Stimulated activated naive CD8-positive, alpha-beta T cell treated with anti-CD3 and anti-CD28 coated beads, Interleukin-15, amount 100 ng/mL, for 72 hours (primary cell): Measurements from ENCODE around the gene ZNF536.
"Not testable (repeated sequence)": the region's sequence is repeated elsewhere in the genome, so short reads cannot be mapped to it uniquely, and the experiment has no call there.

Experiments
- ATAC-seq: fragments of 150-1000 bp; cut with Tn5 transposase; 2 replicates; pipeline ENCODE4 v1.10.0; 2021; ENCODE audit warnings: mild to moderate bottlenecking, moderate library complexity
- DNase-seq, 2 donors: peaks; one replicate each; pipeline ENCODE4 v3.0.0; 2021 to 2022
- H3K27ac Mint-ChIP-seq, 2 donors: one replicate each; pipeline ENCODE4 v1.8.0; 2022; ENCODE audit warnings: mild to moderate bottlenecking in 2 of 2, mixed read lengths in 2 of 2, moderate library complexity in 2 of 2
- H3K27me3 Mint-ChIP-seq: one replicate; pipeline ENCODE4 v1.8.0; 2022; ENCODE audit warnings: mixed read lengths
- H3K4me1 Mint-ChIP-seq: one replicate; pipeline ENCODE4 v1.8.0; 2022; ENCODE audit warnings: mild to moderate bottlenecking, mixed read lengths
- H3K4me3 Mint-ChIP-seq, 2 donors: one replicate each; pipeline ENCODE4 v1.8.0; 2022; ENCODE audit warnings: mild to moderate bottlenecking in 2 of 2, mixed read lengths in 2 of 2, moderate library complexity in 1 of 2
- H3K9me3 Mint-ChIP-seq, 2 donors: one replicate each; pipeline ENCODE4 v1.8.0; 2022; ENCODE audit warnings: mixed read lengths in 2 of 2

The ZNF536 gene

DNA sequence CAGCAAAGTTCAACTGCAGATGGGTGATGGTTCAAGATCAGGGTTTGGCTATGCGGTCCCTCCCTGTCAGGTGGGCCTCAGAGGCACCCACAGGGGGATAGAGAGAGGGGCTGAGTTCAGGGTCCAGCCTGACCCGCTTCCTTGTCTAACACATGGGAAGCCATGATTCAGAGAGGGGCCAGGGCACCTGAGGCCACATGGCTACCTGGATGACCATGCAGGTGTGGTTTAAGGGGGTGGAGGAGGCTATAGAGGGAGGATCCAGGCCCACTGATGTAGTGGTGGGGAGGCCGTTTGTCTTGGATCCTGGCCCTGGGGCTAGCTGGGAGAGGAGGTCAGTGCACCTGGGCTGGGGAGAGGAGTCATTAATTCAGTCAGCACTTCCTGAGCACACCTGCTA is 56.7 kb downstream of the ZNF536 start:
- ATAC-seq (no peak), DNase-seq (no peak)
- no peak overlapping the region for H3K4me3 Mint-ChIP-seq
- no peaks in the 10 kb centered on the region for H3K4me1 Mint-ChIP-seq
- H3K27me3 Mint-ChIP-seq, result peaks cover 8% of the 10 kb centered on the region
- H3K27ac Mint-ChIP-seq, result peak overlapping the region in 1 of 2 donors; percentile 21
- peaks cover 0 to 8% of the 10 kb centered on the region in 2 donors for H3K9me3 Mint-ChIP-seq

DNA sequence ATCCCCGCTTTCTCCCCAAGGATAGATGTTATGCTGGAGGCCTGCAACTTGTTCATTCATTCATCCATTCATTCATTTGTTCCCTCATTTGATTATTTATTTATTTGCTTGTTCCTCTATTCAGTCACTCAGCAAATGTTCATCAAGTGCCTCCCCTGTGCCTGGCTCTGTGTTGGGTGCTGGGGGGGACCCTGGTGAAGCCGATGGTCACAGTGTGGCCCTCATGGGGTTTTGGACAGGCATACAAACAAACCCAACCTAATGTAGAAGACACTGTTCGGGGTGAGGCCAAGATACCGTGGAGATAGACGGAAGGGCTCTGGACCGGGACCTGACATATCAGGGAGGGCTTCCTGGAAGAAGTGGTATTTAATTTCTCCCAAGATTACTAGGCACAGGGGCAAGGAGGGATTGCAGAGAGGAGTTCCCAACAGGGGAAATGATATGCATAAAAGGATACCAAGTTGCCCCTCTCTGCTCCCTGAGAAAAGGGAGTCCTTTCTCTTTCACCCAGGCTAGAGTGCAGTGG is 58.1 kb downstream of the ZNF536 start:
- Mint-ChIP-seq H3K27ac (no peak overlapping the region), H3K4me1 (no peaks in the 10 kb centered on the region), H3K9me3 (no peaks in the 10 kb centered on the region), H3K27me3 (no peaks in the 10 kb centered on the region), H3K4me3 (no peak overlapping the region)
- ATAC-seq (no peak), DNase-seq (no peak)

DNA sequence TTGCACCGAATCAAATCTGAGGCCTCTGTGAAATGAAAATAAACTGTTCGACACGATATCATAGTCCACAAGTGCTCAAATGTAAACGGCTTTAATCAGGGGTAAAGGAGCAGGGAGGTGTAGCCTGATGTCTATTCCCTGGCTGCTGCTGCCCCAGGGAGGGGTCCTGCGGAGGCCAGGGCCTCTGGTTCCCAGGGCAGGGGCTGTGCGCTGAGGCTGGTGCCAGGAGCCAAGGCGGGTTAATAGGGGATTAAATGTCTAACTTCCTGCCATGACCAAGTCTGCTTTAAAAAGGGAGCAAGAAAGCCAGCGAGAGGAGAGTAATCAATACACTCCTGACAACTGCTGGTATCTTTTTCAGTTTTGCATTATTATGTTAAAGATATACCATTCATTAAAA is 59.4 kb downstream of the ZNF536 start:
- no peak overlapping the region for H3K4me3 Mint-ChIP-seq
- no peaks in the 10 kb centered on the region for H3K27me3 Mint-ChIP-seq
- no peaks in the 10 kb centered on the region for H3K4me1 Mint-ChIP-seq
- ATAC-seq (no peak), DNase-seq (no peak)
- H3K27ac Mint-ChIP-seq, result no peak overlapping the region
- H3K9me3 Mint-ChIP-seq, result no peaks in the 10 kb centered on the region

DNA sequence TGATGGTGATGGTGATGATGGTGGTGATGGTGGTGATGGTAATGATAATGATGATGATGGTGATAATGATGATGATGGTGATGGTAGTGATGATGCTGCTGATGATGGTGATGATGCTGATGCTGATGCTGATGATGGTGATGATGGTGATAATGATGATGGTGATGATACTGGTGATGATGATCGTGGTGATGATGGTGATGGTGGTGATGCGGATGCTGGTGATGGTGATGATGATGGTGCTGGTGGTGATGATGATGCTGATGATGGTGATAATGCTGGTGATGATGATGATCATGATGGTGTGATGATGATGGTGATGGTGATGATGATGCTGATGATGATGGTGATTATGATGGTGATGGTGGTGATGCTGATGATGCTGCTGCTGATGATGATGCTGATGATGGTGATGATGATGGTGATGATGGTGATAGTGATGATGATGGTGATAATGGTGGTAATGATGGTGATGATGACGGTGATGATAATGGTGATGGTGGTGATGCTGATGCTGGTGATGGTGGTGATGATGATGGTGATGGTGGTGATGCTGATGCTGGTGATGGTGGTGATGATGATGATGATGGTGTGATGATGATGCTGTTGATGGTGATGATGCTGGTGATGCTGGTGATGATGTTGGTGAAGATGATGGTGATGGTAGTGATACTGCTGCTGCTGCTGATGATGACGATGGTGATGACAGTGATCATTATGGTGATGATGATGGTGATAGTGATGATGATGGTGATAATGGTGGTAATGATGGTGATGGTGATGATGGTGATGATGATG is 62.8 kb downstream of the ZNF536 start:
- Mint-ChIP-seq H3K4me1 (no peaks in the 10 kb centered on the region), H3K27me3 (no peaks in the 10 kb centered on the region), H3K4me3 (no peak overlapping the region), H3K9me3 (no peaks in the 10 kb centered on the region), H3K27ac (no peak overlapping the region)
- DNase-seq, result no peak
- no peak for ATAC-seq

DNA sequence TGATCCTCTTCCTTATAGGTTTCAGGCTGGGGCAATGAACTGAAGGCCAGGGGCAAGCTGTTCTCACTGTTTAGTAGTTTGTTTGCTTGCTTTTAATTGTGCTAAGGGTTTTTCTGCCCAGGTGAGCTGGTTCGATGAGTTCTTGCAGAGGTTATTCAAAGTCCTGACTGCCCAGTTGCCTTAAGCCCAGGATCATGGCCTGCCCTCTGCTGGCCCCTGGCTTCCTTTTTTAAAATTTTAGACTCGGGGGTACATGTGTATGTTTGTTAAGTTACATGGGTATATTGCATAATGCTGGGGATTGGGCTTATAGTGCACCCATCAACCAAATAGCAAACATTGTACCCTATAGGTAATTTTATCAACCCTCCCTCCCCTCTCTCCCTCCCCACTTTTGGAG is 65.7 kb downstream of the ZNF536 start:
- no peak overlapping the region for H3K4me3 Mint-ChIP-seq
- DNase-seq (no peak), ATAC-seq (no peak)
- H3K27ac Mint-ChIP-seq, result no peak overlapping the region
- H3K27me3 Mint-ChIP-seq, result no peaks in the 10 kb centered on the region
- H3K9me3 Mint-ChIP-seq, result no peaks in the 10 kb centered on the region
- H3K4me1 Mint-ChIP-seq, result no peaks in the 10 kb centered on the region

DNA sequence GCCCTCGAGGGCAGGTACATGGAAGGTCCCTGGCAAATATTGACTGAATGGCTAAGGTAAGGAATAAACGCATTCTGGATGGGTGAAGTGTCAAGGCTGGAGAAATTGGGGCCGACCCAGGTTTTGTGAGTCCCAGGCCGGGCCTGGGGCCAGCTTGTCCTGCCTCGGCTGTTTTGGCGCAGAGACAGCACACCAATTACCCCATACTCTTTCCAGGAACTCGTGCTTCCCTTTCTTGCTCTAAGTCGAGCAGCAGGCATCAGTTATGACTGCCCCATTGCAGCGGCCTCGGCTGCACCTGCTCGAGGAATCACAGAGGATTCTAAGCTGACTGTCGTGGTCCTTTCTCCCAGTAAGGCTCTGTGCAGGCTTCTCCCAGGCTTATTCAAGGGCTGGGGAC is 67.1 kb downstream of the ZNF536 start:
- Mint-ChIP-seq H3K4me3 (no peak overlapping the region), H3K4me1 (no peaks in the 10 kb centered on the region), H3K27me3 (no peaks in the 10 kb centered on the region), H3K9me3 (no peaks in the 10 kb centered on the region), H3K27ac (no peak overlapping the region)
- DNase-seq (no peak), ATAC-seq (no peak)

DNA sequence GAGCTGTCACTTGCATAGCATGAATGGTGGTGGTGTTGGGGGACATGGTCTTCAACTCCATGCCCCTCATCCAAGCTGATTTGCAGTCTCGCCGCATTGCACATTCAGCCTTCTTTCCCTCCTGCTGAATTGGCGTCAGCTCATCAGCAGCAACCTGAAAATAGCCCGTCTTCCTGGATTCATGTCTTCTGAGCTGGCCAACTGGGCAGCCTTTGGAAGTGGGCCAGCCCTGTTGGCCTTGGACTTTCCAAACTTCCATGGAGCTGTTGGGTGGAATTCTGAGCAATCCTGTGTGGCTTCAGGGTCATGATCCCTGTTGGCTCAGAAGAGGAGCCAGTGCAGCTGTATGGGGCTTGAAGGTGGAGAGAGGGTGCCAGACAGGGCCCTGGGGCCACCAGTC is 68.8 kb downstream of the ZNF536 start:
- H3K9me3 Mint-ChIP-seq, result no peaks in the 10 kb centered on the region
- no peak overlapping the region for H3K4me3 Mint-ChIP-seq
- ATAC-seq (no peak), DNase-seq (no peak)
- H3K4me1 Mint-ChIP-seq, result no peaks in the 10 kb centered on the region
- H3K27me3 Mint-ChIP-seq, result no peaks in the 10 kb centered on the region
- H3K27ac Mint-ChIP-seq, result no peak overlapping the region

DNA sequence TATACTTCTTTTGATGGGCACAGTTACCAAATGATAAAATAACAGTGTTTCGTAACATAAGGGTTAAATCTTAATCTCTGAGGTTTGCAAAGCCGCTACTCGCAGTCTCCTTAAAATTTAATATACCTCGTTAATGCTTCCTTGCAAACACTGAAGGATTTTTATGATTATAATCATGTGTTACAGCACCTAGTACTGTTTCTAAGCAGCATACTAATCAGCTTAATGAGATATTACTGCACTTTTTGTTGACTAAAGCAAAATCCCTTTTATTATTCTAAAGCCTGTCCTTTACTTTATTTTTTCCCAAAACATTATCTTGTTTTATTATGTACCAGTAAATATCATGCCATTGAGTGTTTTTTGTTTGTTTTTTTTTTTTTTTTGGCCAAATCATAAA is 70.5 kb downstream of the ZNF536 start:
- Mint-ChIP-seq H3K27ac (no peak overlapping the region), H3K9me3 (no peaks in the 10 kb centered on the region), H3K4me1 (no peaks in the 10 kb centered on the region), H3K27me3 (no peaks in the 10 kb centered on the region), H3K4me3 (no peak overlapping the region)
- ATAC-seq, result no peak
- no peak for DNase-seq

DNA sequence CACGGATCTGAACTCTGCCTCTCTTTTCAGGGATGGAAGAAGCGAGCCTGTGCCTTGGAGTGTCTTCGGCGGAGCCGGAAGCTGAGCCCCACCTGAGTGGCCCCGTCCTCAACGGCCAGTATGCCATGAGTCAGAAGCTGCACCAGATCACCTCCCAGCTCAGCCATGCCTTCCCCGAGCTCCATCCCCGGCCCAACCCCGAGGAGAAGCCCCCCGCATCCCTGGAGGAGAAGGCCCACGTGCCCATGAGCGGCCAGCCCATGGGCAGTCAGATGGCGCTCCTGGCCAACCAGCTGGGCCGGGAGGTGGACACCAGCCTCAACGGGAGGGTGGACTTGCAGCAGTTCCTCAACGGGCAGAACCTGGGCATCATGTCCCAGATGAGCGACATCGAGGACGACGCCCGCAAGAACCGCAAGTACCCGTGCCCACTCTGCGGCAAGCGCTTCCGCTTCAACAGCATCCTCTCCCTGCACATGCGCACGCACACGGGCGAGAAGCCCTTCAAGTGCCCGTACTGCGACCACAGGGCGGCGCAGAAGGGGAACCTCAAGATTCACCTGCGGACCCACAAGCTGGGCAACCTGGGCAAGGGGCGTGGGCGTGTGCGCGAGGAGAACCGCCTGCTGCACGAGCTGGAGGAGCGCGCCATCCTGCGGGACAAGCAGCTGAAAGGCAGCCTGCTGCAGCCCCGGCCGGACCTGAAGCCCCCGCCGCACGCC is 71.5 kb downstream of the ZNF536 start:
- no peak for ATAC-seq
- no peak overlapping the region for H3K27ac Mint-ChIP-seq

DNA sequence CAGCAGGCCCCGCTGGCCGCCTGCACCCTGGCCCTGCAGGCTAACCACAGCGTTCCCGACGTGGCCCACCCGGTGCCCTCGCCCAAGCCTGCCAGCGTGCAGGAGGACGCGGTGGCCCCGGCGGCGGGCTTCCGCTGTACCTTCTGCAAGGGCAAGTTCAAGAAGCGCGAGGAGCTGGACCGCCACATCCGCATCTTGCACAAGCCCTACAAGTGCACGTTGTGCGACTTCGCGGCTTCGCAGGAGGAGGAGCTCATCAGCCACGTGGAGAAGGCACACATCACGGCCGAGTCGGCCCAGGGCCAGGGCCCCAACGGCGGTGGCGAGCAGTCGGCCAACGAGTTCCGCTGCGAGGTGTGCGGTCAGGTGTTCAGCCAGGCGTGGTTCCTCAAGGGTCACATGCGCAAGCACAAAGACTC is 72.1 kb downstream of the ZNF536 start:
- ATAC-seq, result no peak
- H3K27ac Mint-ChIP-seq, result no peak overlapping the region
- H3K27me3 Mint-ChIP-seq, result peaks cover 7% of the 10 kb centered on the region
- H3K4me3 Mint-ChIP-seq, result no peak overlapping the region
- H3K9me3 Mint-ChIP-seq, result no peaks in the 10 kb centered on the region
- no peak for DNase-seq
- H3K4me1 Mint-ChIP-seq, result no peaks in the 10 kb centered on the region

More for the DNA sequence above, 71.5 kb downstream of the ZNF536 start:
- peaks cover 1% of the 10 kb centered on the region for H3K27me3 Mint-ChIP-seq
- H3K4me1 Mint-ChIP-seq, result no peaks in the 10 kb centered on the region
- no peak for DNase-seq
- no peak overlapping the region for H3K4me3 Mint-ChIP-seq
- no peaks in the 10 kb centered on the region for H3K9me3 Mint-ChIP-seq

DNA sequence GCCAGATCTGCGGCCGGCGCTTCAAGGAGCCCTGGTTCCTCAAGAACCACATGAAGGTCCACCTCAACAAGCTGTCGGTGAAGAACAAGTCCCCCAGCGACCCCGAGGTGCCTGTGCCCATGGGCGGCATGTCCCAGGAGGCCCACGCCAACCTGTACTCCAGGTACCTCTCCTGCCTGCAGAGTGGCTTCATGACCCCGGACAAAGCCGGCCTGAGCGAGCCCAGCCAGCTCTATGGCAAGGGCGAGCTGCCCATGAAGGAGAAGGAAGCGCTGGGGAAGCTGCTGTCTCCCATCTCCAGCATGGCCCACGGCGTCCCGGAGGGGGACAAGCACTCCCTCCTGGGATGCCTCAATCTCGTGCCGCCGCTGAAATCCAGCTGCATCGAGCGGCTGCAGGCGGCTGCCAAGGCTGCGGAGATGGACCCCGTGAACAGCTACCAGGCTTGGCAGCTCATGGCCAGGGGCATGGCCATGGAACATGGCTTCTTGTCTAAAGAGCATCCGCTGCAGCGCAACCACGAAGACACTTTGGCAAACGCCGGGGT is 72.6 kb downstream of the ZNF536 start:
- Mint-ChIP-seq H3K4me1 (peaks cover under 1% of the 10 kb centered on the region), H3K4me3 (no peak overlapping the region), H3K27me3 (peaks cover 9% of the 10 kb centered on the region), H3K9me3 (no peaks in the 10 kb centered on the region), H3K27ac (no peak overlapping the region)
- ATAC-seq (no peak), DNase-seq (no peak)

DNA sequence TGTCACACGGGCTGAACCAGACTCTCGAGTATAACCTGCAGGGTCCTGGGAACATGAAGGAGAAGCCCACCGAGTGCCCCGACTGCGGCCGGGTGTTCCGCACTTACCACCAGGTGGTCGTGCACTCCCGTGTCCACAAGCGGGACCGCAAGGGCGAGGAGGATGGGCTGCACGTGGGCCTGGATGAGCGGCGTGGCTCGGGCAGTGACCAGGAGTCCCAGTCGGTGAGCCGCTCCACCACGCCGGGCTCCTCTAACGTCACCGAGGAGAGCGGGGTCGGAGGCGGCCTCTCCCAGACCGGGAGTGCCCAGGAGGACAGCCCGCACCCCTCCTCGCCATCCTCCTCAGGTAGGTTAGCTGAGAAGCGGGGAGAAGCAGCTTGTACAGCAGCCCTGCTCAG is 73.2 kb downstream of the ZNF536 start:
- Mint-ChIP-seq H3K4me3 (no peak overlapping the region), H3K4me1 (peaks cover 5% of the 10 kb centered on the region), H3K9me3 (no peaks in the 10 kb centered on the region), H3K27ac (no peak overlapping the region), H3K27me3 (peaks cover 9% of the 10 kb centered on the region)
- ATAC-seq (no peak), DNase-seq (no peak)

DNA sequence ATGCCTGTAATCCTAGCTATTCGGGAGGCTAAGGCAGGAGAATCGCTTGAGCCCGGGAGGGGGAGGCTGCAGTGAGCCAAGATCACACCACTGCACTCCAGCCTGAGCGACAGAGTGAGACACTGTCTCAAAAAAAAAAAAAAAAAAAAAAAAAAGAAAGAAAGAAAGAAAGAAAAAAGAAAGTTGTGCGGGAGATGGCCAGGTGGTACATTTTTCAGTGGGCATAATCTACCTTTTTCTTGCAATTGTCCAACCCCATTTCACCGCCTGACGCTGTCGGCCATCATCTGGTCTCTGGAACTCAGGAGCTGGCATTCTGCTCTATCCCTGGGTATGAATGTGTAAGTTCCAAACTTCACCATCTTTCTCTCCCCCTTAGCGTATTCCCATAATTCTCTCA is 73.9 kb downstream of the ZNF536 start:
- H3K9me3 Mint-ChIP-seq, ATAC-seq, DNase-seq, H3K27me3 Mint-ChIP-seq, H3K4me3 Mint-ChIP-seq, H3K4me1 Mint-ChIP-seq, H3K27ac Mint-ChIP-seq: not testable (repeated sequence)

DNA sequence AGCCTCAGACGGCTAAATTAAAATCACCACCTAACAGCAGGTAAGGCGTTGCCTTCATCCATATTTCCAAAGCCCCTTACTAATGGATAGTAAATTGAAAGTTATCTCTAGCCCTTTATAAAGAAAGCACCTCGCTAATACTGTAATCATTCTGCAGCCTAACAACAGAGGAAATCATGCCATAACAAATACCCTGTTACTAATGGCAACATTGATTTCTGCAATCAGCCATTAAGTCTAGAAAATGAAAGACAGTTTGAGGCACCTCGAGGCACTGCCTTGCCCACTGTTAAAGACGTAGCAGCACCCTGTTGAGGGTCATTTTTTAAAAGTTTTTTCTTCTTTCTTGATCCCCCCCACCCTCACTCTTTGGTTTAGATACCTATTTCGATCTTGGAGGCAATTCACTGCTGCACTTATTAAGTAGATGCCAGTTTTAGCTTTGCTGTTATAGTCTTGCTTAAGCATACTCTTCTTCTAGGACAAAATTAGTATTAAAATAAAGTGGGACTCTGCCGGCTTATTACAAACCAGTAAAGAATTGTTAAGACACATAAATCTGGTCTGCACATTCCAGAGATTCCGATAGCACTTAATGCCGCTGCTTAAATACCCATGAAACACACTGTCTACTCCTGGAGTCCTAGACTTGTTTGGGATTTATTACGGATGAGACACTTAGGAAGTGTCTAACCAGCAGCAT is 74.8 kb downstream of the ZNF536 start:
- no peak for DNase-seq
- Mint-ChIP-seq H3K27ac (no peak overlapping the region), H3K4me3 (no peak overlapping the region), H3K27me3 (peaks cover 9% of the 10 kb centered on the region), H3K9me3 (no peaks in the 10 kb centered on the region), H3K4me1 (peaks cover 5% of the 10 kb centered on the region)
- ATAC-seq, result no peak

DNA sequence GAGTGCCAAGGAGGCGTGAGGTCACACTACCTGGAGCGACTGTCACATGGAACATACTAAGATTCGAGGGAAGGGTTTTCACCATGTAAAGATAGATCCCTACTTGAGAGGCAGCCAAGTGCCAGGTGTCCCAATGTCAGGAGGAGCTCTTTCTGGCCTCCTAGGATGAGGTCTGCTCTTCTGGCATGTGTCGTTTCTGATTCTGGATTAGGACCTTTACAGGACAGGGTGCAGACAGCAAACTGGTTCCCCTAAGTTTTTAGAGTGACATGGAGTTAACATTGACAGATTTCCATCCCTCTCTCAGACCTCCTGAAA is 75.3 kb downstream of the ZNF536 start:
- peaks cover 5% of the 10 kb centered on the region for H3K4me1 Mint-ChIP-seq
- peaks cover 9% of the 10 kb centered on the region for H3K27me3 Mint-ChIP-seq
- no peak for ATAC-seq
- H3K9me3 Mint-ChIP-seq, result no peaks in the 10 kb centered on the region
- H3K27ac Mint-ChIP-seq, result no peak overlapping the region
- DNase-seq, result no peak
- H3K4me3 Mint-ChIP-seq, result no peak overlapping the region
